ENCODE data around the gene INSYN2A. TPM values are rescaled to one million over a fixed set of nuclear protein-coding genes. Genes with fewer than 3 reads are reported as not detected.

INSYN2A gene
- total RNA-seq: under 1 TPM in 1 of 4 donors, not detected in 3; 0.27 TPM

- DNase-seq: peak; percentile 27
- peaks cover 0 to 15% (median 14%) of the 10 kb centered on the region in 4 donors for H3K4me1 ChIP-seq
- H3K36me3 ChIP-seq: no peaks in the 10 kb centered on the region
- no peaks in the 10 kb centered on the region for H3K9me3 ChIP-seq
- 15% methylated on average over 52 of the region's 81 CpGs; no CpG with 5 or more reads in 1 of the 2 donors for WGBS, 2 donors (ENCODE audit: low coverage in 1 of 2)
- H3K4me3 ChIP-seq: peak within 1 kb of the TSS in 3 of 4 donors; percentile 19 to 43 (median 25)
- H3K27me3 ChIP-seq: peaks cover 41% of the 10 kb centered on the region
- intact Hi-C loops (cut with DNase I; ENCODE audit: low total_unique reads) (no loop called here), in situ Hi-C loops (cut with MboI; ENCODE audit: low pct_ligation_motif_present in 1 of 4, low pct_unique_long_range_greater_than_20kb in 1 of 4, low sequenced_read_pairs in 3 of 4) (no loop called here)
- H3K27ac ChIP-seq: no peak within 1 kb of the TSS
- TF ChIP-seq POLR2AphosphoS5 (IDR thresholded peaks at IDR 0.05): no peak
- TF ChIP-seq EP300 (IDR thresholded peaks at IDR 0.05; ENCODE audit: low read depth): no peak
- no peak for TF ChIP-seq POLR2A (IDR thresholded peaks at IDR 0.05)
- TF ChIP-seq CTCF (IDR thresholded peaks at IDR 0.05): no peak
These were observed at the start of gene INSYN2A for GRCh38 chr10:127196282-127197153. Gene INSYN2A (minus strand): TSS chr10:127196591. CDS start chr10:127176395, 20,196 bp downstream.

- intact Hi-C loops (cut with DNase I; ENCODE audit: low total_unique reads) (no loop called here), in situ Hi-C loops (cut with MboI; ENCODE audit: low pct_ligation_motif_present in 1 of 4, low pct_unique_long_range_greater_than_20kb in 1 of 4, low sequenced_read_pairs in 3 of 4) (no loop called here)
- no peaks in the 10 kb centered on the region for H3K4me1 ChIP-seq
- H3K27me3 ChIP-seq: no peaks in the 10 kb centered on the region
- no peak overlapping the region for H3K27ac ChIP-seq
- WGBS, 2 donors (ENCODE audit: low coverage in 1 of 2): 87 to 95% methylated on average over 7 to 10 of the region's 10 CpGs
- no peak for DNase-seq
- no peak overlapping the region for H3K4me3 ChIP-seq
- no peak for TF ChIP-seq POLR2AphosphoS5 (IDR thresholded peaks at IDR 0.05)
- TF ChIP-seq EP300 (IDR thresholded peaks at IDR 0.05; ENCODE audit: low read depth): no peak
- no peak for TF ChIP-seq POLR2A (IDR thresholded peaks at IDR 0.05)
- no peak for TF ChIP-seq CTCF (IDR thresholded peaks at IDR 0.05)
- no peaks in the 10 kb centered on the region for H3K9me3 ChIP-seq
- peaks cover 0 to 6% (median under 1%) of the 10 kb centered on the region in 4 donors for H3K36me3 ChIP-seq
These were observed 49.1 kb upstream of the INSYN2A start for GRCh38 chr10:127245456-127245855.

- TF ChIP-seq EP300 (IDR thresholded peaks at IDR 0.05; ENCODE audit: low read depth) (no peak), POLR2A (IDR thresholded peaks at IDR 0.05) (no peak), CTCF (IDR thresholded peaks at IDR 0.05) (peak in 4 of 5 experiments; percentile 20 to 58 (median 32))
- DNase-seq: peak; percentile 26
- WGBS, 2 donors (ENCODE audit: low coverage in 1 of 2): 29 to 43% methylated on average over 4 of the region's 4 CpGs
- no peaks in the 10 kb centered on the region for H3K9me3 ChIP-seq
- H3K27me3 ChIP-seq: no peaks in the 10 kb centered on the region
- H3K4me1 ChIP-seq: no peaks in the 10 kb centered on the region
- no peak overlapping the region for H3K4me3 ChIP-seq
- intact Hi-C loops (cut with DNase I; ENCODE audit: low total_unique reads): no loop called here
- peaks cover 0 to 3% (median under 1%) of the 10 kb centered on the region in 4 donors for H3K36me3 ChIP-seq
- in situ Hi-C loops (cut with MboI; ENCODE audit: low pct_ligation_motif_present in 1 of 4, low pct_unique_long_range_greater_than_20kb in 1 of 4, low sequenced_read_pairs in 3 of 4): no loop called here
- H3K27ac ChIP-seq: no peak overlapping the region
These were observed 47.3 kb upstream of the INSYN2A start for GRCh38 chr10:127243490-127244272.

- in situ Hi-C loops (cut with MboI; ENCODE audit: low pct_ligation_motif_present in 1 of 4, low pct_unique_long_range_greater_than_20kb in 1 of 4, low sequenced_read_pairs in 3 of 4): no loop called here
- Histone ChIP-seq H3K4me1 (no peaks in the 10 kb centered on the region), H3K27me3 (no peaks in the 10 kb centered on the region), H3K36me3 (peaks cover 0 to 1% (median 0%) of the 10 kb centered on the region in 4 donors), H3K4me3 (no peak overlapping the region), H3K9me3 (no peaks in the 10 kb centered on the region), H3K27ac (no peak overlapping the region)
- WGBS, 2 donors (ENCODE audit: low coverage in 1 of 2): 56% methylated on average over 3 of the region's 3 CpGs; no CpG with 5 or more reads in 1 of the 2 donors
- intact Hi-C loops (cut with DNase I; ENCODE audit: low total_unique reads): no loop called here
- DNase-seq: no peak
- TF ChIP-seq CTCF (IDR thresholded peaks at IDR 0.05): no peak
- no peak for TF ChIP-seq POLR2AphosphoS5 (IDR thresholded peaks at IDR 0.05)
- TF ChIP-seq POLR2A (IDR thresholded peaks at IDR 0.05): no peak
- TF ChIP-seq EP300 (IDR thresholded peaks at IDR 0.05; ENCODE audit: low read depth): no peak
These were observed 46.5 kb upstream of the INSYN2A start for GRCh38 chr10:127242914-127243313.
